ENCODE data around the gene CYP2C19. TPM values are rescaled to one million over a fixed set of nuclear protein-coding genes. Genes with fewer than 3 reads are reported as not detected.

CYP2C19 gene
- total RNA-seq: not detected in 2 replicates

GRCh38 chr10:94762393-94762792 is at the start of gene CYP2C19:
TSS of gene CYP2C19 (plus strand) at chr10:94762681. CDS start at chr10:94762706, 25 bp downstream.

Other genes starting within 250 kb of the CYP2C19 start
- 5.8 and 62.1 TPM in 2 replicates for gene HELLS, start 216.9 kb upstream of the CYP2C19 start, total RNA-seq
- 0.17 TPM in 1 of 2 replicates, not detected in the other for gene CYP2C18, start 79.0 kb upstream of the CYP2C19 start, total RNA-seq
- gene CYP2C9, start 176.0 kb downstream of the CYP2C19 start, total RNA-seq: not detected in 2 replicates